ENCODE data around the gene ERVV-1.

GRCh38 chr19:53019684-53020083, 6.0 kb downstream of the ERVV-1 start:
- no peak for TF ChIP-seq CTCF (IDR thresholded peaks at IDR 0.05)
- no peak for TF ChIP-seq POLR2A (IDR thresholded peaks at IDR 0.05)
- TF ChIP-seq POLR2AphosphoS5 (IDR thresholded peaks at IDR 0.05): no peak

Measured in breast epithelium (tissue), 3 donors.